GM23338 (cell line): ENCODE results near the gene CRYBA1. TPM values are rescaled to one million over a fixed set of nuclear protein-coding genes. Genes with fewer than 3 reads are reported as not detected.

Source experiments
- ATAC-seq: fragments of 200-7000 bp; cut with Tn5 transposase; 3 replicates; pipeline ENCODE4 v1.9.1; 2020
- DNase-seq: peaks from one replicate; pipeline ENCODE4 v3.0.0-alpha.2; 2015; ENCODE audit warnings: low spot score
- H2AFZ ChIP-seq: fragments of 200-600 bp; sonication (generic); 2 replicates; pipeline ENCODE4 v1.8.0; 2016; ENCODE audit warnings: antibody characterized with exemption, mild to moderate bottlenecking, moderate library complexity
- H3F3A ChIP-seq: fragments of 200-600 bp; sonication (generic); replicated peaks from 2 replicates; pipeline ENCODE4 v1.8.0; 2017; ENCODE audit warnings: antibody characterized with exemption, mixed run types, low read depth
- H3K27ac ChIP-seq: fragments of 200-600 bp; sonication (generic); 2 replicates; pipeline ENCODE4 v1.6.1; 2016; ENCODE audit warnings: low read depth
- H3K27me3 ChIP-seq: fragments of 200-600 bp; sonication (generic); 2 replicates; pipeline ENCODE4 v1.8.0; 2016; ENCODE audit warnings: mild to moderate bottlenecking, mixed run types, moderate library complexity; ENCODE audit not compliant: insufficient read depth
- H3K36me3 ChIP-seq: fragments of 200-600 bp; sonication (generic); 2 replicates; pipeline ENCODE4 v1.8.0; 2016; ENCODE audit warnings: mild to moderate bottlenecking; ENCODE audit not compliant: insufficient read depth
- H3K4me1 ChIP-seq: fragments of 200-600 bp; sonication (generic); 2 replicates; pipeline ENCODE4 v1.8.0; 2016; ENCODE audit warnings: mild to moderate bottlenecking, moderate library complexity; ENCODE audit not compliant: insufficient read depth
- H3K4me2 ChIP-seq: fragments of 200-600 bp; sonication (generic); 2 replicates; pipeline ENCODE4 v1.7.1; 2017; ENCODE audit warnings: mixed run types
- H3K4me3 ChIP-seq: fragments of 200-600 bp; sonication (generic); 2 replicates; pipeline ENCODE4 v1.6.1; 2016; ENCODE audit warnings: mixed run types
- H3K79me2 ChIP-seq: fragments of 200-600 bp; sonication (generic); replicated peaks from 2 replicates; pipeline ENCODE4 v1.8.0; 2017; ENCODE audit warnings: mild to moderate bottlenecking; ENCODE audit not compliant: insufficient read depth
- H3K9me2 ChIP-seq: fragments of 200-600 bp; sonication (generic); 2 replicates; pipeline ENCODE4 v1.8.0; 2017; ENCODE audit not compliant: insufficient read depth
- H4K20me1 ChIP-seq: fragments of 200-600 bp; sonication (generic); replicated peaks from 2 replicates; pipeline ENCODE4 v1.8.0; 2017; ENCODE audit warnings: mild to moderate bottlenecking; ENCODE audit not compliant: insufficient read depth
- H3K27ac Mint-ChIP-seq: 2 replicates; pipeline ENCODE4 v1.8.0; 2020; ENCODE audit warnings: inconsistent platforms, mild to moderate bottlenecking, moderate library complexity, mixed read lengths
- H3K27me3 Mint-ChIP-seq: 3 replicates; pipeline ENCODE4 v1.8.0; 2022; ENCODE audit warnings: low read depth, mild to moderate bottlenecking, moderate library complexity, mixed read lengths, inconsistent platforms; ENCODE audit not compliant: insufficient read depth, poor library complexity
- H3K36me3 Mint-ChIP-seq: 3 replicates; pipeline ENCODE4 v1.8.0; 2021; ENCODE audit warnings: low read depth, mild to moderate bottlenecking, inconsistent platforms, moderate library complexity, mixed read lengths
- H3K4me1 Mint-ChIP-seq: 3 replicates; pipeline ENCODE4 v1.8.0; 2020; ENCODE audit warnings: mild to moderate bottlenecking, inconsistent platforms, mixed read lengths
- H3K4me3 Mint-ChIP-seq: 3 replicates; pipeline ENCODE4 v1.8.0; 2021; ENCODE audit warnings: moderate library complexity, mild to moderate bottlenecking, inconsistent platforms, mixed read lengths
- H3K9me3 Mint-ChIP-seq: 3 replicates; pipeline ENCODE4 v1.8.0; 2020; ENCODE audit warnings: moderate library complexity, mild to moderate bottlenecking, inconsistent platforms, mixed read lengths
- CREB1 ChIP-seq: fragments of 250-450 bp; sonication (Bioruptor Pico); IDR thresholded peaks from 2 replicates; pipeline ENCODE4 v1.5.0; 2020; ENCODE audit warnings: low read depth, mild to moderate bottlenecking, moderate library complexity
- EZH2 ChIP-seq: fragments of 200-600 bp; sonication (generic); IDR thresholded peaks from one replicate; pipeline ENCODE4 v1.8.0; 2017; ENCODE audit warnings: antibody characterized with exemption, mild to moderate bottlenecking, low read depth; ENCODE audit not compliant: unreplicated experiment
- EZH2phosphoT487 ChIP-seq: fragments of 200-600 bp; sonication (generic); IDR thresholded peaks from one replicate; pipeline ENCODE4 v1.8.1; 2018; ENCODE audit warnings: antibody characterized with exemption; ENCODE audit not compliant: unreplicated experiment
- POLR2AphosphoS5 ChIP-seq: IDR thresholded peaks from 2 replicates; pipeline ENCODE4 v1.6.1; 2016; ENCODE audit warnings: antibody characterized with exemption, low read depth
- STAT1 ChIP-seq: IDR thresholded peaks from one replicate; pipeline ENCODE4 v1.6.1; 2016; ENCODE audit warnings: antibody characterized with exemption; ENCODE audit not compliant: unreplicated experiment
- ZNF114 ChIP-seq: fragments of 250-450 bp; sonication (Bioruptor Pico); IDR thresholded peaks from 2 replicates; pipeline ENCODE4 v1.5.0; 2020; ENCODE audit warnings: mild to moderate bottlenecking, moderate library complexity
- polyA plus RNA-seq: library from polyadenylated mRNA; unstranded; fragments of >200 nt; fragmentation: Nextera tagmentation; extraction: Ambion mirVana; gene quantifications from 2 replicates; pipeline ENCODE4 v1.2.1, GENCODE V29; 2016
- total RNA-seq: library from RNA; depleted of rRNA; stranded (reverse); fragments of >200 nt; shearing (Covaris generic); gene quantifications from 2 replicates; pipeline ENCODE4 v1.2.3, GENCODE V29; 2014
- TF ChIP-seq, protein P1 (sequence below): IDR thresholded peaks from one replicate; pipeline ENCODE4 v1.6.1; 2018; ENCODE audit warnings: antibody characterized with exemption; ENCODE audit not compliant: unreplicated experiment
- TF ChIP-seq, protein P2 (sequence below), 2 experiments: fragments of 200-600 bp in 1 of 2; sonication (generic) in 1 of 2; conservative IDR thresholded peaks; 2 replicates each; pipeline versions ENCODE4 v1.5.1 to v1.6.1; 2016 to 2017; ENCODE audit warnings: antibody characterized with exemption in 2 of 2, low read depth in 2 of 2, mild to moderate bottlenecking in 2 of 2, moderate library complexity in 1 of 2

CRYBA1 gene
- total and polyA plus RNA-seq, 2 experiments from 2014 or later: not detected

DNA sequence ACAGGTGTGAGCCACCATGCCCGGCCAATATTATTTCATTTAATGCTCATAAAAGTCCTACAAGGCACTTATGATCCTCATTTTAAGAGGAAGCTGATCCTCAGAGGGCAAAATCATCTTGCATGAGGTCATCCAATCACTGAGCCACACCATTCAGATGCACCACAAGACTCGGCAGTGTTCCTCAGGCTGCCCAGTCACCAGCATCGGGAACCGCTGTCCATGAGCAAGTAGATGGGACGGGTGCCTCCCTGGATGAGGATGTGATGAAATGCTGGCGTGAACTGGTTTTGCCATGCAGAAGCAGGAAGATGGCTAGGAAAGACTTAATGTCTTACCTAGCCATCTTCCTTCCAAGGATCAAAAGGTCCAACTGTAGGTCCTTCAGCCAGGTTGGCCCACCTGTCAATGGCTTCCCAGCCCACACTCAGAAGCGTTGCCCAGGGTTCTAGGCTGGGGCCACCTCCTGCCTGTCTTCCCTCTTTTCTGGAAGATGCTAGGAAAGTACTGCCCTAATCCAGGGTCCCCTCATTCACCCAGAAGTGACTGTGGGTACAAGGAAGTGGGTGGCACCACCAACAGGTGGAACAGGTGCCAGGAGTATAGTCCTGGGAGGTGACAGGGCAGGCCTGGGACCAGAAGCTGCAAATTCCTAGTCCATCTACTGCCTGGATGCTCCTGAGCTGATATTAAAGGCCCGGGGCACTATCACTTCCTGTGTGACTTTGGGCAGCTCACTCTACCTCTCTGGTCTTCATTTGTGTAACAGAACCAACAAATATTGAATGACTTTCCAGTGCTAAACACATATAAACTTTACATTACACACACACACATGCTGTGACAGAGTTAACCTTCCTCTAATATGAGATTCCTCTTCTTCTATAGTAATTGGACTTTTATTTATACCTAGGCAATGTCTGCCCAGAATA, 32.2 kb upstream of the CRYBA1 start (continued):
- TF ChIP-seq, protein P1, sequence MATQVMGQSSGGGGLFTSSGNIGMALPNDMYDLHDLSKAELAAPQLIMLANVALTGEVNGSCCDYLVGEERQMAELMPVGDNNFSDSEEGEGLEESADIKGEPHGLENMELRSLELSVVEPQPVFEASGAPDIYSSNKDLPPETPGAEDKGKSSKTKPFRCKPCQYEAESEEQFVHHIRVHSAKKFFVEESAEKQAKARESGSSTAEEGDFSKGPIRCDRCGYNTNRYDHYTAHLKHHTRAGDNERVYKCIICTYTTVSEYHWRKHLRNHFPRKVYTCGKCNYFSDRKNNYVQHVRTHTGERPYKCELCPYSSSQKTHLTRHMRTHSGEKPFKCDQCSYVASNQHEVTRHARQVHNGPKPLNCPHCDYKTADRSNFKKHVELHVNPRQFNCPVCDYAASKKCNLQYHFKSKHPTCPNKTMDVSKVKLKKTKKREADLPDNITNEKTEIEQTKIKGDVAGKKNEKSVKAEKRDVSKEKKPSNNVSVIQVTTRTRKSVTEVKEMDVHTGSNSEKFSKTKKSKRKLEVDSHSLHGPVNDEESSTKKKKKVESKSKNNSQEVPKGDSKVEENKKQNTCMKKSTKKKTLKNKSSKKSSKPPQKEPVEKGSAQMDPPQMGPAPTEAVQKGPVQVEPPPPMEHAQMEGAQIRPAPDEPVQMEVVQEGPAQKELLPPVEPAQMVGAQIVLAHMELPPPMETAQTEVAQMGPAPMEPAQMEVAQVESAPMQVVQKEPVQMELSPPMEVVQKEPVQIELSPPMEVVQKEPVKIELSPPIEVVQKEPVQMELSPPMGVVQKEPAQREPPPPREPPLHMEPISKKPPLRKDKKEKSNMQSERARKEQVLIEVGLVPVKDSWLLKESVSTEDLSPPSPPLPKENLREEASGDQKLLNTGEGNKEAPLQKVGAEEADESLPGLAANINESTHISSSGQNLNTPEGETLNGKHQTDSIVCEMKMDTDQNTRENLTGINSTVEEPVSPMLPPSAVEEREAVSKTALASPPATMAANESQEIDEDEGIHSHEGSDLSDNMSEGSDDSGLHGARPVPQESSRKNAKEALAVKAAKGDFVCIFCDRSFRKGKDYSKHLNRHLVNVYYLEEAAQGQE: no peak
- TF ChIP-seq EZH2phosphoT487 (no peak), POLR2AphosphoS5 (no peak), STAT1 (no peak), ZNF114 (CRISPR knock-in tag) (no peak), CREB1 (no peak)
- TF ChIP-seq, protein P2, sequence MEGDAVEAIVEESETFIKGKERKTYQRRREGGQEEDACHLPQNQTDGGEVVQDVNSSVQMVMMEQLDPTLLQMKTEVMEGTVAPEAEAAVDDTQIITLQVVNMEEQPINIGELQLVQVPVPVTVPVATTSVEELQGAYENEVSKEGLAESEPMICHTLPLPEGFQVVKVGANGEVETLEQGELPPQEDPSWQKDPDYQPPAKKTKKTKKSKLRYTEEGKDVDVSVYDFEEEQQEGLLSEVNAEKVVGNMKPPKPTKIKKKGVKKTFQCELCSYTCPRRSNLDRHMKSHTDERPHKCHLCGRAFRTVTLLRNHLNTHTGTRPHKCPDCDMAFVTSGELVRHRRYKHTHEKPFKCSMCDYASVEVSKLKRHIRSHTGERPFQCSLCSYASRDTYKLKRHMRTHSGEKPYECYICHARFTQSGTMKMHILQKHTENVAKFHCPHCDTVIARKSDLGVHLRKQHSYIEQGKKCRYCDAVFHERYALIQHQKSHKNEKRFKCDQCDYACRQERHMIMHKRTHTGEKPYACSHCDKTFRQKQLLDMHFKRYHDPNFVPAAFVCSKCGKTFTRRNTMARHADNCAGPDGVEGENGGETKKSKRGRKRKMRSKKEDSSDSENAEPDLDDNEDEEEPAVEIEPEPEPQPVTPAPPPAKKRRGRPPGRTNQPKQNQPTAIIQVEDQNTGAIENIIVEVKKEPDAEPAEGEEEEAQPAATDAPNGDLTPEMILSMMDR (conservative IDR thresholded peaks at IDR 0.05; ENCODE audit: low read depth in 2 of 2): no peak

DNA sequence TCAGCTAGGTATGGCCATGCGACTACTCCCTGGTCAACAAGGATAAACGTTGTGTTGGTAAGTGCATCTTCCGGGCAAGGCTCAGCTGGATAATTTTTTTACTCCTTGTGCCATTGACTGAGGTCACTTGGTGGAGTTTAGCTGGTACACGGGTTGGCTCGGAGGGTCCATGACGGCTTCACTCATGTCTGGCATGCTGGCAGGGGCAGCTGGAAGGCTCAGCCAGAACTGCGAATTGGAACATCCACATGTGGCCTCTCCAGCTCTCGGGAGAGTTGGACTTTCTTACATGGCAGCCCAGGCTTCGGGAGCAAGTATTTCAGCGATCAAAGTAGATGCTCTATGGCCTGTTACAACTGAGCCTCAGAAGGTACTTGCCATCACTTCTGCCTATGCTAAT, 31.5 kb upstream of the CRYBA1 start:
- Histone ChIP-seq H3F3A (no peaks in the 10 kb centered on the region), H3K27ac (no peak overlapping the region), H3K4me2 (no peak overlapping the region), H3K4me1 (no peaks in the 10 kb centered on the region), H3K27me3 (no peaks in the 10 kb centered on the region), H3K36me3 (no peaks in the 10 kb centered on the region), H2AFZ (no peak overlapping the region), H3K9me2 (no peaks in the 10 kb centered on the region), H3K4me3 (no peak overlapping the region), H4K20me1 (no peaks in the 10 kb centered on the region), H3K79me2 (no peaks in the 10 kb centered on the region)
- no peak for TF ChIP-seq CREB1
- TF ChIP-seq STAT1: no peak
- TF ChIP-seq EZH2: no peak
- TF ChIP-seq, protein P2 (conservative IDR thresholded peaks at IDR 0.05; ENCODE audit: low read depth in 2 of 2): no peak
- ATAC-seq (no peak), DNase-seq (no peak)
- H3K4me1 Mint-ChIP-seq: peaks cover 12% of the 10 kb centered on the region
- H3K36me3 Mint-ChIP-seq: no peaks in the 10 kb centered on the region
- H3K27me3 Mint-ChIP-seq: no peaks in the 10 kb centered on the region
- H3K27ac Mint-ChIP-seq: no peak overlapping the region
- H3K9me3 Mint-ChIP-seq: no peaks in the 10 kb centered on the region
- H3K4me3 Mint-ChIP-seq: no peak overlapping the region
